Measurements from ENCODE around the gene TIGD2.

The TIGD2 gene

GRCh38 chr4:89110986-89111832, at the start of gene TIGD2:
Gene TIGD2 (plus strand): TSS chr4:89111533. CDS start chr4:89112975, 1,442 bp downstream.
- peak; percentile 90 for DNase-seq

GRCh38 chr4:89064848-89065247, 46.5 kb upstream of the TIGD2 start:
- DNase-seq = no peak

GRCh38 chr4:89067417-89067816, 43.9 kb upstream of the TIGD2 start:
- DNase-seq = no peak

GRCh38 chr4:89069481-89069880, 41.9 kb upstream of the TIGD2 start:
- DNase-seq = no peak

- no peak for DNase-seq
Measured at GRCh38 chr4:89070041-89070440, 41.3 kb upstream of the TIGD2 start.

- no peak for DNase-seq
Measured at GRCh38 chr4:89071311-89071710, 40.0 kb upstream of the TIGD2 start.

- peak; percentile 18 for DNase-seq
Measured at GRCh38 chr4:89072921-89073320, 38.4 kb upstream of the TIGD2 start.

- no peak for DNase-seq
Measured at GRCh38 chr4:89077761-89078160, 33.6 kb upstream of the TIGD2 start.

GRCh38 chr4:89078300-89078699, 33.0 kb upstream of the TIGD2 start:
- DNase-seq = no peak

- no peak for DNase-seq
Measured at GRCh38 chr4:89099034-89099433, 12.3 kb upstream of the TIGD2 start.

GRCh38 chr4:89099471-89099870, 11.9 kb upstream of the TIGD2 start:
- DNase-seq = no peak

- DNase-seq = no peak
Measured at GRCh38 chr4:89100853-89101252, 10.5 kb upstream of the TIGD2 start.

- DNase-seq = no peak
Measured at GRCh38 chr4:89101256-89102161, 9.8 kb upstream of the TIGD2 start.

- no peak for DNase-seq
Measured at GRCh38 chr4:89105726-89106125, 5.6 kb upstream of the TIGD2 start.

- peak; percentile 4 for DNase-seq
Measured at GRCh38 chr4:89108091-89108490, 3.2 kb upstream of the TIGD2 start.

- no peak for DNase-seq
Measured at GRCh38 chr4:89109841-89110540, 1.3 kb upstream of the TIGD2 start.

- peak; percentile 8 for DNase-seq
Measured at GRCh38 chr4:89110541-89110985, 770 bp upstream of the TIGD2 start.

GRCh38 chr4:89111833-89112563, 665 bp downstream of the TIGD2 start:
- no peak for DNase-seq

GRCh38 chr4:89113415-89113814, 2.1 kb downstream of the TIGD2 start:
- no peak for DNase-seq

- DNase-seq = no peak
Measured at GRCh38 chr4:89114100-89114499, 2.8 kb downstream of the TIGD2 start.

- no peak for DNase-seq
Measured at GRCh38 chr4:89117115-89117514, 5.8 kb downstream of the TIGD2 start.

GRCh38 chr4:89119166-89119565, 7.8 kb downstream of the TIGD2 start:
- DNase-seq = no peak
